A172 (cell line): Measurements from ENCODE around the gene MB21D2. TPM values are rescaled to one million over a fixed set of nuclear protein-coding genes. Genes with fewer than 3 reads are reported as not detected.
"Not testable (repeated sequence)": the region's sequence is repeated elsewhere in the genome, so short reads cannot be mapped to it uniquely, and the experiment has no call there.

Experiments used
- DNase-seq: peaks from one replicate; pipeline ENCODE4 v3.0.0-alpha.2; 2015; ENCODE audit warnings: low spot score
- total RNA-seq: library from RNA; depleted of rRNA; stranded (reverse); fragments of >200 nt; shearing (Covaris generic); gene quantifications from 2 replicates; pipeline ENCODE4 v1.2.3, GENCODE V29; 2014; rRNA removed

MB21D2 gene
- 85.0 and 99.1 TPM in 2 replicates for total RNA-seq

GRCh38 chr3:192917404-192918274 is at the start of gene MB21D2:
Gene MB21D2 (minus strand): TSS chr3:192917856. CDS start chr3:192917840, 16 bp downstream.
- peak; percentile 76 for DNase-seq

- DNase-seq, result not testable (repeated sequence)
Observed at GRCh38 chr3:192964959-192965719, 47.5 kb upstream of the MB21D2 start.

- no peak for DNase-seq
Observed at GRCh38 chr3:192959773-192960172, 42.1 kb upstream of the MB21D2 start.

GRCh38 chr3:192958219-192958872 is 40.7 kb upstream of the MB21D2 start:
- DNase-seq, result peak; percentile 22

GRCh38 chr3:192957441-192958021 is 39.9 kb upstream of the MB21D2 start:
- peak; percentile 90 for DNase-seq

- DNase-seq, result no peak
Observed at GRCh38 chr3:192953926-192954325, 36.3 kb upstream of the MB21D2 start.

GRCh38 chr3:192947421-192947820 is 29.8 kb upstream of the MB21D2 start:
- no peak for DNase-seq

GRCh38 chr3:192943393-192943792 is 25.7 kb upstream of the MB21D2 start:
- no peak for DNase-seq

GRCh38 chr3:192942625-192943024 is 25.0 kb upstream of the MB21D2 start:
- no peak for DNase-seq

- no peak for DNase-seq
Observed at GRCh38 chr3:192940129-192940528, 22.5 kb upstream of the MB21D2 start.

- DNase-seq, result no peak
Observed at GRCh38 chr3:192935441-192935840, 17.8 kb upstream of the MB21D2 start.

GRCh38 chr3:192933779-192934460 is 16.3 kb upstream of the MB21D2 start:
- no peak for DNase-seq

GRCh38 chr3:192933259-192933658 is 15.6 kb upstream of the MB21D2 start:
- DNase-seq, result no peak

- no peak for DNase-seq
Observed at GRCh38 chr3:192931825-192932224, 14.2 kb upstream of the MB21D2 start.

- DNase-seq, result no peak
Observed at GRCh38 chr3:192930577-192930976, 12.9 kb upstream of the MB21D2 start.

GRCh38 chr3:192929755-192930547 is 12.3 kb upstream of the MB21D2 start:
- DNase-seq, result peak; percentile 52

GRCh38 chr3:192929146-192929545 is 11.5 kb upstream of the MB21D2 start:
- DNase-seq, result no peak

GRCh38 chr3:192928720-192929119 is 11.1 kb upstream of the MB21D2 start:
- DNase-seq, result no peak

- no peak for DNase-seq
Observed at GRCh38 chr3:192928016-192928415, 10.4 kb upstream of the MB21D2 start.

- no peak for DNase-seq
Observed at GRCh38 chr3:192927016-192927415, 9.4 kb upstream of the MB21D2 start.
